Sigmoid colon (tissue), 7 donors: ENCODE measurements around the gene AMBRA1. TPM values are rescaled to one million over a fixed set of nuclear protein-coding genes. Genes with fewer than 3 reads are reported as not detected.
"Not testable (repeated sequence)": the region's sequence is repeated elsewhere in the genome, so short reads cannot be mapped to it uniquely, and the experiment has no call there.

ENCODE experiments used
- DNase-seq: peaks from one replicate; pipeline ENCODE4 v3.0.0-alpha.2; 2019
- H3K27ac ChIP-seq, 4 donors: fragments of 200-600 bp; sonication (generic); one replicate each; pipeline ENCODE4 v1.5.1; 2016 to 2019; ENCODE audit warnings: mild to moderate bottlenecking in 1 of 4
- H3K27me3 ChIP-seq, 3 donors: fragments of 200-600 bp; sonication (generic); one replicate each; pipeline ENCODE4 v1.5.1; 2019; ENCODE audit warnings: mild to moderate bottlenecking in 1 of 3
- H3K36me3 ChIP-seq, 4 donors: fragments of 200-600 bp; sonication (generic); one replicate each; pipeline ENCODE4 v1.5.1; 2016 to 2019
- H3K4me1 ChIP-seq, 4 donors: fragments of 200-600 bp; sonication (generic); one replicate each; pipeline ENCODE4 v1.5.1; 2017 to 2019
- H3K4me3 ChIP-seq, 4 donors: fragments of 200-600 bp; sonication (generic); one replicate each; pipeline ENCODE4 v1.5.1; 2017 to 2019; ENCODE audit warnings: mild to moderate bottlenecking in 2 of 4, moderate library complexity in 1 of 4
- H3K9me3 ChIP-seq, 4 donors: fragments of 200-600 bp in 3 of 4; sonication (generic) in 3 of 4; one replicate each; pipeline versions ENCODE4 v1.5.1 to v1.6.1; 2013 to 2019
- CTCF ChIP-seq, 4 experiments: fragments of 450-650 bp in 3 of 4; fragments of 200-600 bp in 1 of 4; IDR thresholded peaks; one replicate each; pipeline ENCODE4 v1.5.1; 2016 to 2019; ENCODE audit warnings: antibody characterized with exemption in 4 of 4, mild to moderate bottlenecking in 3 of 4, moderate library complexity in 2 of 4
- EP300 ChIP-seq, 4 donors: sonication (generic); formaldehyde crosslinking; IDR thresholded peaks; one replicate each; pipeline ENCODE4 v1.6.1; 2017; ENCODE audit warnings: antibody characterized with exemption in 4 of 4
- POLR2A ChIP-seq, 2 donors: fragments of 450-650 bp; IDR thresholded peaks; one replicate each; pipeline ENCODE4 v1.6.1; 2016; ENCODE audit warnings: antibody characterized with exemption in 2 of 2, mild to moderate bottlenecking in 2 of 2, moderate library complexity in 2 of 2
- POLR2AphosphoS5 ChIP-seq, 4 donors: sonication (generic); formaldehyde crosslinking; IDR thresholded peaks; one replicate each; pipeline ENCODE4 v1.6.1; 2017; ENCODE audit warnings: antibody characterized with exemption in 4 of 4
- WGBS, 2 donors: extraction: QIAGEN DNeasy Blood & Tissue Kit; methylation state at CpG; one replicate each; pipeline ENCODE4 v1.1.7; 2013; 5-methylcytosine and 5-hydroxymethylcytosine counted together
- intact Hi-C: fragments of 100-400 bp; cut with DNase I; formaldehyde crosslinking; loops from one replicate; pipeline ENCODE4 v1.15.1; 2023
- polyA plus RNA-seq, 3 donors: library from polyadenylated mRNA; stranded (reverse); fragments of 200-250 nt; gene quantifications; one replicate each; pipeline ENCODE4 v1.2.3, GENCODE V29; 2013
- total RNA-seq, 4 donors: library from RNA; depleted of rRNA; stranded (reverse); fragments of >200 nt; gene quantifications; one replicate each; pipeline ENCODE4 v1.1.0, GENCODE V29; 2016
- donor health status: healthy with polysubstance abuse.
- donor health status: Bipolar disorder and iron deficiency.
- donor health status: healthy.

Gene AMBRA1
- total and polyA plus RNA-seq, 7 donors: 8.4 to 33.0 (median 23.9) TPM

GRCh38 chr11:46372086-46372485 lies 221.7 kb downstream of the AMBRA1 start:
- intact Hi-C loops: no loop called here
- no peak for DNase-seq
- WGBS, 2 donors: 82% methylated on average over 10 of the region's 10 CpGs
- no peak overlapping the region for H3K27ac ChIP-seq
- no peaks in the 10 kb centered on the region for H3K9me3 ChIP-seq
- no peak overlapping the region for H3K4me3 ChIP-seq
- H3K4me1 ChIP-seq: peaks cover 0 to 14% (median 9%) of the 10 kb centered on the region in 4 donors
- H3K36me3 ChIP-seq: peaks cover 12 to 78% (median 44%) of the 10 kb centered on the region in 4 donors
- no peaks in the 10 kb centered on the region for H3K27me3 ChIP-seq
- TF ChIP-seq EP300 (IDR thresholded peaks at IDR 0.05): no peak
- no peak for TF ChIP-seq POLR2A (IDR thresholded peaks at IDR 0.05)
- no peak for TF ChIP-seq CTCF (IDR thresholded peaks at IDR 0.05)
- TF ChIP-seq POLR2AphosphoS5 (IDR thresholded peaks at IDR 0.05): no peak

- H3K4me3 ChIP-seq, intact Hi-C loops, H3K27ac ChIP-seq, H3K9me3 ChIP-seq, H3K27me3 ChIP-seq, DNase-seq: not testable (repeated sequence)
- H3K36me3 ChIP-seq: peaks cover 12 to 71% (median 41%) of the 10 kb centered on the region in 4 donors
- 96% methylated on average over 19 of the region's 19 CpGs for WGBS, 2 donors
- peaks cover 0 to 15% (median 11%) of the 10 kb centered on the region in 4 donors for H3K4me1 ChIP-seq
Measured at GRCh38 chr11:46371262-46371661, 222.6 kb downstream of the AMBRA1 start.

GRCh38 chr11:46370253-46370652 lies 223.6 kb downstream of the AMBRA1 start:
- Histone ChIP-seq H3K27ac (no peak overlapping the region), H3K27me3 (no peaks in the 10 kb centered on the region), H3K4me1 (peaks cover 0 to 15% (median 11%) of the 10 kb centered on the region in 4 donors), H3K9me3 (no peaks in the 10 kb centered on the region), H3K36me3 (peaks cover 6 to 61% (median 32%) of the 10 kb centered on the region in 4 donors), H3K4me3 (no peak overlapping the region)
- whole genome bisulfite sequencing, 2 donors: 92% methylated on average over 13 of the region's 13 CpGs
- TF ChIP-seq CTCF (IDR thresholded peaks at IDR 0.05) (no peak), EP300 (IDR thresholded peaks at IDR 0.05) (no peak), POLR2A (IDR thresholded peaks at IDR 0.05) (no peak), POLR2AphosphoS5 (IDR thresholded peaks at IDR 0.05) (no peak)
- intact Hi-C loops: no loop called here
- DNase-seq: no peak

GRCh38 chr11:46369458-46370152 lies 224.2 kb downstream of the AMBRA1 start:
- Histone ChIP-seq H3K27me3 (no peaks in the 10 kb centered on the region), H3K27ac (no peak overlapping the region), H3K4me3 (no peak overlapping the region), H3K4me1 (peaks cover 0 to 15% (median 11%) of the 10 kb centered on the region in 4 donors), H3K9me3 (no peaks in the 10 kb centered on the region), H3K36me3 (peaks cover 6 to 55% (median 26%) of the 10 kb centered on the region in 4 donors)
- DNase-seq: no peak
- intact Hi-C loops: loop anchor here (5.0 kb wide), 1 partner anchor 132 kb away; no protein-coding TSS in a partner anchor
- TF ChIP-seq EP300 (IDR thresholded peaks at IDR 0.05) (no peak), CTCF (IDR thresholded peaks at IDR 0.05) (peak; percentile 36 to 80 (median 68)), POLR2AphosphoS5 (IDR thresholded peaks at IDR 0.05) (no peak)
- 69 to 75% methylated on average over 25 of the region's 25 CpGs for WGBS, 2 donors

GRCh38 chr11:46367916-46368267 lies 225.9 kb downstream of the AMBRA1 start:
- Histone ChIP-seq H3K9me3 (no peaks in the 10 kb centered on the region), H3K4me3 (no peak overlapping the region), H3K27ac (peak overlapping the region in 1 of 4 donors; percentile 25), H3K27me3 (no peaks in the 10 kb centered on the region), H3K4me1 (peaks cover 0 to 25% (median 20%) of the 10 kb centered on the region in 4 donors), H3K36me3 (peaks cover 2 to 43% (median 18%) of the 10 kb centered on the region in 4 donors)
- DNase-seq: no peak
- TF ChIP-seq CTCF (IDR thresholded peaks at IDR 0.05): peak in 1 of 4 experiments; percentile 6
- TF ChIP-seq EP300 (IDR thresholded peaks at IDR 0.05): no peak
- WGBS, 2 donors: 80 to 81% methylated on average over 12 of the region's 12 CpGs
- intact Hi-C loops: loop anchor here (1.0 to 5.0 kb wide), 2 partner anchors 21 to 131 kb away; partner anchors contain the start of gene DGKZ
